EH (cell line): ENCODE data around the gene SGCD.

Source experiments
- DNase-seq: peaks from one replicate; pipeline ENCODE4 v3.0.0-alpha.2; 2015; ENCODE audit warnings: low read depth

The SGCD gene

DNA sequence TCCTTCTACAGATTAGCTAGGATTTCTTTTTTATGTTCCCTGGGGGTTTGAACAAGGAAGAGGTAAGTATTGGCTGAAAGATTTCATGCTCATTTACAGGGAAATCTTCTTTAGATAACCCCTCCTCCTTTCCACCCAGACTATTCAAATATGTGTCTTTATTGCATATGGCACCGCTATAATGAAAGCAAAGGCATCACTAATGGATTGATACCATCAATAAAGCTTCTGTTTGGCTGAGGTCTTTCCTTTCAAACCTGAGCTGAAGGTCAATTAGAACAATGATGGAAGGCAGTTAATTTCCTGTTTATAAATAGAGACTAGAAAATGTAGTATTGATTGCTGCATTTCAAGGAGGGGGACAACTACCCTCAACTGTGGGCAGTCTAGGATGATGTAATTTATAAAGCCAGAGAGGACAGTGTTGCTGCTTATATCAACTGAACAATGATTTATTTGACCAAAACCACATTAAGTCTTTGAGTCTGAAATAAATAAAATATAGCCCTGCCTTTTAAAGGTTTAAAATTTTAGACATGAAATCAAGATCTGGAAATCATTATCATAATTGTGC is 132.9 kb downstream of the SGCD start:
- DNase-seq = no peak

- peak; percentile 38 for DNase-seq
Observed at GRCh38 chr5:156460471-156460870, 133.5 kb downstream of the SGCD start.

DNA sequence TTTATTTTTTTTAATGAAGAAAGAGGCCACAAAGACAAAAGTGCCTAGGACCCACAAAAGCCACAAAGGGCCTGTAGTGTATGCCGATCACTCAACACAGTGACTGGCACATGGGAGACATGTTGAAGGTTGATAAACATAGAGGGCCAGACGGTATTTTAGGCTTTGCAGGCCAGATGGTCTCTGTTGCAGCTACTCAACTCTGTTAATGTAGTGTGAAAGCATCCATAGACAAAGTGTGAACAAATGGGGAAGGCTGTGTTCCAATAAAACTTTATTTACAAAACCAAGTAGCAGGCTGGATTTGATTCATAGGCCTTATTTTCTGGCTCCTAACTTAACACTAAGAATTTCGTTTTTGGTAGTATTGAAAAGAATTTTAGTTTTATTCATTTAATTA is 139.9 kb downstream of the SGCD start:
- DNase-seq = no peak

DNA sequence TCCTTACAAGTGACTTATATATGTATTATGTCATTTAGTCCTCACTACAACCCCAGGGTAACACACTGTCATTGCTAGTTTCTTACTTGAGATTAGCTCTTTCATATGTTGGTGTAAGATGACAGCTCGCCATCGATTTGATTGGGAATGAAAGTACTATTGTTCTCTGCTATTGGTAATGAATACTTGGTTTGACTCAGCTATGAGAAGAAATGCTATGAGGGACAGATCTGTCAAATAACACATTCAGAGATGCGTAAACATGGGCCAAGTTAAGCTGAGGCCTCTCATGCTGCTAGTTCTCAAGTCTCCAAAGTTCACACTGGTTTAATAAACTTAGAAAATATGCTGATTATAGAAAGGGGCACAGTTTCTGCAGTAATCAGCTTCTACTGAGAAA is 142.7 kb downstream of the SGCD start:
- no peak for DNase-seq

DNA sequence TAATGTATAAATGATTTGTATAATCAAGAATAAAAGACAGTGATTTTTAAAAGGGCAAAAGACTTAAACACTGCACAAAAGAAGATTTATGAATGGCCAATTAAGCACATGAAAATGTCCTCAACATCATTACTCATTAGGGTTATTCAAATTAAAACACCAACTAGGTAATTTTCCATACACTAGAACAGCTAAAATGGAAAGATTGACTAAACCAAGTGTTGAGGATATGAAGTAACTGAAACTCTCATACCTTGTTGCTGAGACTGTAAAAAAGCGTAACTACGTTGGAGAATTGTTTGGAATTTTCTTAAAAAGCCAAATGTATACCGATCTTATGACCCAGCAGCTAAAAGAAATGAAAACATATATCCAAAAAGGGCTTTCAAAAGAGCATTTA is 144.9 kb downstream of the SGCD start:
- DNase-seq = no peak

DNA sequence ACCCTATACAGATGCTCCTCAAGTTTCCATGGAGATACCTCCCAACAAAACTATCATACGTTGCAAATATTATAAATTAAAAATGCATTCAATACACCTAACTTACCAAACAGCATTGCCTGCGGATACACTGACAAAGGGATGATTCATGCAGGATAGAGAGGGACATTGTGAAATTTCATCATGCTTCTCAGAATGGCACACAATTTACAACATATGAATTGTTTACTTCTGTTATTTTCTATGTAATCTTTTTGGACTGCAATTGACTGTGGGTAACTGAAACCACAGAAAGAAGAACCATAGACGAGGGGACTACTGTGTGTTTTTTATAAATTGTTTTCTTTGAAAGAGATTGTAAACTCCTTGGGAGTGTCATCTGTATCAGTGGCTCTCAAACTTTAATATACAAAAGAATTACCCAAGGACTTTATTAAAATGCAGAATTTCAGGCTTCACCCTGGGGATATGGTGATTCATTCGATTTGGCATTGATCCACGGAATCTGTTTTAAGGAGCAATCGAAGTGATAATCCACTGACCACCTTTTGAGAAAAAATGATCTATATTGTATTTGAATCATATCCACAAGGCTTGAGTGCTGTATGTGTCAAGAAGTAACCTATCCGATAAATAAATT is 146.4 kb downstream of the SGCD start:
- DNase-seq = peak; percentile 43

DNA sequence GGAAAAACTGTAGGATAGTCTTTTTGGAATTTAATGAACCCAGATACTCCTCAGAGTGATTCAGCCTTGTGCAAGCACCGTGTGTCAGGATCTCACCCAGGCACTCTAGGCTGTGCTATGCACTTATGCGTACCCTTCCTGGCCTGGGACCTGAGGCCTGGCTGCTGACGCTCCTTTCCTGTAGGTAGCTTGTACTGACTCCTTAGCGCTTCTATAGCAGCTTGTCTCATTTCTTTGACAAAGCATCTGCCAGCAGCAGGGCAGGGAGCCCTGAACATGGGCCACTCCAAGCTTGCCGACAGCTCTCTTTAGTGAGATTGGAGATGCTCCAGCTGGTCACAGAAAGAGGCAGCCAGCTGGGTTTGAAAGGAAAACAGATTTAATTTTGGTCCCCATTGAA is 147.3 kb downstream of the SGCD start:
- DNase-seq = peak; percentile 20

DNA sequence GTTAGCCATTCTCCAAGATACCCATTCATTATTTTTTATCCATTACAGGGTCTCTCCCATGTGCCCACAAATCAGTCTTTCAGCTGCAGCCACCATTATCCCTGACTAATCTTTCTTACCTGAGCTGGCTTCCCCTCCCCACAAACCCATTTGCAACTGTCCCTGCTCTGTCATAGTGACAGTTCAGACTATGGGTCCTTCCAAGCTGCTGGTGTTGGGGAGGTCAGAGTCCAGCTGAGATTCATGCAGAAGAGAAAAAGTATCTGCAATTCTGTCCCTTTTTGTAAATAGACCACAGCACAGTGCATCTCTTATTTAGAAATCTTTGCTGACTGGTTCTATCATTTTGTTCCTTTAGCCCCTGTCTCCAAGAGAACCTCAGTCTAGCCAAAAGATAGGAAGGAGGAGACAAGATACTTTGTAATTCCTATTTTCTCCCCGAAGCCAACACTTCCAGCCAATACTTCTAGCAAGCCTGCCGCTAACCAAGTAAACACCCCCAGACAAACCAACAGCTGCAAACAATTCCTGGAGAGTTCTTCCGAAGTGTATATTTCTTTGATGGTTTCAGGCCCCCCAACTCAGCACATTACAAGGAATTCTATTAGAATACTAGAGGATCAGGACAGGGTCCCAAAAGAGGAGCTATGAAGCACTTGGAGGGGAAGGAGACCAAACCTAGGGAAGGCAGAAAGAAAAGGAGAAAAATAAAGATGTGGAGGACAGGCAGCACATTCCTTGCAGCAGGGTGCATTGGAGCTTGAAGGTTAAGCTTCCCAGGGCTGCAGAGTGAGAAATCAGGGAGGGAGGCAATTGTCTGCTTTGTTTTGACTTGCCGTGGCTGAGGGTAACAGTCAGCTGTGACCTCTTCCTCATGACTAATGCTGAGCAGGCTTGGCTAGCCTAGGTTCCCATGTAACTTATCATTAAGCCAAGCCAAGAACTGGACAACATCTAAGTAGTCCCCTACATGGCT is 148.5 kb downstream of the SGCD start:
- DNase-seq = peak; percentile 90

GRCh38 chr5:156476158-156476551 is 149.2 kb downstream of the SGCD start:
- DNase-seq = no peak

- DNase-seq = no peak
Observed at GRCh38 chr5:156476678-156477077, 149.7 kb downstream of the SGCD start.

DNA sequence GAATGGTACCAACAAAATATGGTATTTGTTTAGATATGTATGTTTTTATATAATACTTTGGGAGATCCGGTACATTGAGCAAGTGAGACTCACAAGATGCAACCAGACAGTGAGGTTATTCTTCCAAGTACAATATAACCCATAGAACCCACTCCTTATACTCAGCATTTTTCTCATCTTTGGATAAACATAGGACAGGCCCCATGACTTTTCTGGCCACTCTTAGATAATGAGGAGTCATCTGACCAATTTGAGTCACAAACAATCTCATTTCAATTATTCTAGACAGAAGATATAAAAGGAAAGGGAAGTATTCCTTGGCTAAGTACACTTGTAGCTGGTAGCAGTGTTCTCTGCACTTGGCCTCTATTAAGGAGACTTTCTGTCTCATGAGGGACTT is 150.2 kb downstream of the SGCD start:
- DNase-seq = peak; percentile 9

DNA sequence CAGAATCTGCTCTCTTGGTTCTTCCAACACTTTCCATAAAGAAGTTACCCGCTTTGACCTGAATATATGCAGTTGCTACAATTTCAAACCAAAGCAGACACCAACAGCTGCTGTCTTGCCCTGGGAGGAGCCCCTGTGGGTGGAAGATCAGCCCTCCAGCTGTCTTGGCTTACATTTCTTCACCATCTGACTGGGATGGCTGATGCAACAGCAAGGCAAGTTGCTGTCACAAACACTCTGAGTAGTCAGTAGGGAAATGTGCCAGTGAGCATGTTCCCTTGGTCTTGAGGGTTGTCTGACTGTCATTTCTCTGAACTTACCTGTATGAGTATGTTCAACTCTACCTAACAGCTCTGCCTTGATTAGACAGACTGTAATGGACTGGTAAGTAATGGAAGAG is 152.9 kb downstream of the SGCD start:
- peak; percentile 74 for DNase-seq

DNA sequence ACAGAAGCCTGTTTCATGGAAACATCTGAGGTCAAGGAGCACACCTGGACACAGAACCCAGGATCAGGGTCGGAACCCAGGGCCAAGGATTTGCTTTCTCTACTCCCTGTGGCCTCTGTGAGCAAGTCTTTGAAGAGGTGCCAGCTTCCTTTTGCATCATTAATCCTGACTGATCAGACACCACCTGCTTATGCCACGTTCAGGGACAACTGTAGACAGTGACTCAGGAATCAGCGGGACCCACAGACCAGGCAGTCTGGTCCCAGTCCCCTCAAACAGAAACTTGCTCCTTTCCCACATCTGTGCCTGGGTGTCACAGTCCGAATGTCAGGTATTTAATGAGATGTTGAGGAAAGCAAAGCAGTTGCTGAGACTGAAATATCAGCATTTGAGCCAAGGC is 154.8 kb downstream of the SGCD start:
- DNase-seq = no peak

DNA sequence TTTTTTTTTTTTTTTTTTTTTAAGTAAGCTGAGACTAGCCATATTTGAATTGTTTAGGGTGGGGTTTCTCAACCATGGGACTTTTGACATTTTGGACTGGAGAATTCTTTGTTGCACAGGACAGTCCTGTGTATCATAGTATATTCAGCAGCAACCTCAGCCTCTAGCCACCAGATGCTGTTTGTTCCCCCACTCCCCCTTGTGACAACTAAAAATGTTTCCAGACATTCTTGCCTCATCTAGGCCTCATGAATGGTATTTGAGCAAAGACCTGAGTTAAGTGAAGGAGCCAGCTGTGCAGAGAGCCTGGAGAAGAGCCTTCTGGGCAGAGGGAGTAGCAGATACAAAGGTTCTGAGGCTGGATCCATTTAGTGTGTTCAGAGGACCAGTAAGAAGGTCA is 155.9 kb downstream of the SGCD start:
- no peak for DNase-seq

GRCh38 chr5:156486394-156487238 is 159.7 kb downstream of the SGCD start:
- DNase-seq = no peak

GRCh38 chr5:156491766-156492165 is 164.8 kb downstream of the SGCD start:
- no peak for DNase-seq

DNA sequence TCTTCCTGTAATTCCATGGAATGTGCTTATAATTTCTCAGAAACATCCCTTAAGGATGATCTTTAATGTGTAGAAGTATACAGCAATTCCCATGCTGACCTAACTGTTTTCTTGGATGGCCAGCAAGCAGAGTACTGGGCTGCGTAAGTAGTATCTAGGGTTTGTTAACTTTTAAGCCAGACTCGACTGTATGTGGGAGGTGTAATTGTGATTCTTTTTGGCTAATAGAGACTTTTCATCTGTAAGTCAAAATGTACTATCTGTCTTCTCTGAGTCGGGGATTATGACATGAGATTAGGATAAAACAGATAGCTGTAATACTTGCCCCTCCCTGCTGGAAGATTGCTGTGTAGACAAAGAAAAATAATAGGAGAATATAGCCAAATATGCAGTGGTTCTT is 169.3 kb downstream of the SGCD start:
- no peak for DNase-seq

GRCh38 chr5:156497804-156498208 is 170.8 kb downstream of the SGCD start:
- DNase-seq = peak; percentile 70

DNA sequence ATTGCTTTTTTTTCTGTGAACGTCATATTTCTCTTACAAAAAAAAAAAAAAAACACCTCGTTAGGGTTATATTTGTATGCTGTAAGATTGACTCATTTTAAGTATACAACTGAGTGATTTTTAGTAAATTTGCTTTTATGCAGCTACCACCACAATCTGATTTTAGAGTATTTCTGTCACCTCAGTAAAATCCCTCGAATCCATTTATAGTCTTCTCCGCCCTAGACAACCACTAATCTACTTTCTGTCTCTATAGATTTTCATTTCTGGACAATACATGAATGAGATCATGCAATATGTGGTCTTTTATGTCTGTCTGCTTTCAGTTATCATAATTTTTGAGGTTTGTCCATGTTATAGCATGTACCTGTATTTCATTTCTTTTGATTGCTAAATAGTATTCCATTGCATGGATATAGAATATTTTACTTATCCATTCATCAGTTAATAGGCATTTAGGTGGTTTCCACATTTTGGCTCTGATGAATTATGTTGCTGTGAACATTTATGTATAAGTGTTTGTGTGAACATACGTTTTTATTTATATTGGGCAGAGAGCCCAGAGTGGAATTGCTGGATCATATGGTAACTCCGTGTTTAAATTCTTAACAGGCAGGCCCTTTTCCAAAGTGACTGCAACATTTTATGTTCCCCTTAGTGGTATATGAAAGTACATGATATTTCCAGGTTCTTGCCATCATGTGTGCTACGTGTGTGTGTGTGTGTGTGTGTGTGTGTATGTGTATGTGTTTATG is 171.4 kb downstream of the SGCD start:
- no peak for DNase-seq

DNA sequence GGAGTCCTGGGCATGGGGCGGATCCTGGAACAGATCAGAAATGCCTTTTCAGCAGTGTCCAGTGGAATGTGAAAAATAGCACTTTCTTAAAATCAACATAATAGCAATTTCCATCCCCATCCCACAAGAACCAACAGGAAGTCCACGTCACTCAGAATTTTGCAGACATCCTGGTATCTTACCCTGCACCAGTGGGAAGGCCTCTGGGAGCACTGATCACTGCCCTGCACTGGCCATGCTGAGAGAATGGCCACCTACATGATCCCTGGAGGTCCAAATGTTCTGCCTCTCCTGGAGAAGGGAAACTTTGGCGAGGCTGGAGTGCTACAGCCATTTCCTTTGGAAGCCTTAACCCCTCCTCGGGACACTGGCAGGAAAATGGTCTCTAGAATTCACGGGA is 173.8 kb downstream of the SGCD start:
- DNase-seq = no peak

DNA sequence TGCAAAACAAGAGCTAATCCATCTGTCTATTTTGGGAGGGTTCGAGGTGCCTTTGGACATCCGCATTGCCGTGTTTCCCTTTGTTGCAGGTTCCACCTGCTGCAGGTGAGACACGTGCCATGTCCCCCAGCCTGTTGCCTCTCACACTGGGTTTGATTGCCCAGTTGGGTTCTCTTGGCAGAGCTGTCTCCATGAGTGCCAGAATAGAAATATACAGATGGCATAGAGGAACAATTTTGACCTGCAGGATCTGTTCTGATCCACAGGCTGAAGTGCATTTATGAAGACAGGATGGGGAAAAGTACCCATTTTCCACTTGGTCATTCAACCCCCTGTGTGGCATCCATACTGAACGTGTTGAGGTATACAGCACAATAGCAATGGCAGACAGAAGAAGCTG is 178.1 kb downstream of the SGCD start:
- no peak for DNase-seq
